NCI-H2107 treated with DMSO at 0.1 percent for 48 hours (cell line): ENCODE data around the gene ONECUT3.

Experiments
- DNase-seq: peaks from one replicate; lab custom pipeline; 2025; ENCODE audit not compliant: unreplicated experiment; lab: John Stamatoyannopoulos, UW

ONECUT3 gene

DNA sequence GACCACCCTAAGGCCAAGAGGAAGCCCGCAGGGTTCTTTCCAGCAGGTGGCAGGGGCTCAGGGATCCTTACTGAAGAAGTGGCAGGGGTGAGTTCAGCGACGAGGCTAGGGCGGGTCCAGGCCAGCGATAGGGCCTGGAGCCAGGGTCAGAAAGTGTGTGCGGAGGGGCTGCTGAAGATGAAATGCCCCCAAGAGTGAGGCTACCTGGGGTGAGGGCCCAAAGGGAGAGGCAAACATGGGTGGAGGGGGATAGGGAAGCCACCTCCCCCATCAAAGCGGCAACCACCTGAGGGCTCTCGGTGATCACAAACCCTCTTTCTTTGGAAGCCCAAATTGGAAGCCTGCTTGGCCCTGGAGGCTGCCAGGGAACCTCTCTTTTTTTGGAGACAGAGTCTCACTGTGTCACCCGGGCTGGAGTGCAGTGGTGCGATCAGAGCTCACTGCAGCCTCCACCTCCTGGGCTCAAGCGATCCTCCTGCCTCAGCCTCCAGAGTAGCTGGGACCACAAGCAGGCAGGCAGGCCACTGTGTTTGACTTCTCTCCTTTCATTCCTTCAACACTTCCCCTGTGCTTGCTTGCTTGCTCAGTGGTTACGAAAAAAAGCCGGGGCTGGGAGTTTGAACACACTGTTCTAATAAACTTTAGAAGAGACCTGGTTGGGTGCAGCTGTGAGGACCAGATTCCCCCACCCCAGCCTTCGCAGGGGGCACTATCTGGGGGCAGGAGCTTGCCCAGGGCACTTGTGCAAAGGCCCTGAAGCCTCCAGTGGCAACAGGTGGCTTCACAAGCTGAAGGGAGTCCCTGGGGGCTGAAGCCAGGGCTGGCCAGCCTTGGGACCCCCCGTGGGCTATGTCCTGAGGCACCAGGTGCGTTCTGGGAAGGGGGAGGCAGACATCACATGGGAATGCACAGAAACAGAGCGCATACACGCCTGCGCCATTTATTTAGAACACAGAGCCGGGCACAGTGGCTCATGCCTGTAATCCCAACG lies 60.2 kb downstream of the ONECUT3 start:
- no peak for DNase-seq

DNA sequence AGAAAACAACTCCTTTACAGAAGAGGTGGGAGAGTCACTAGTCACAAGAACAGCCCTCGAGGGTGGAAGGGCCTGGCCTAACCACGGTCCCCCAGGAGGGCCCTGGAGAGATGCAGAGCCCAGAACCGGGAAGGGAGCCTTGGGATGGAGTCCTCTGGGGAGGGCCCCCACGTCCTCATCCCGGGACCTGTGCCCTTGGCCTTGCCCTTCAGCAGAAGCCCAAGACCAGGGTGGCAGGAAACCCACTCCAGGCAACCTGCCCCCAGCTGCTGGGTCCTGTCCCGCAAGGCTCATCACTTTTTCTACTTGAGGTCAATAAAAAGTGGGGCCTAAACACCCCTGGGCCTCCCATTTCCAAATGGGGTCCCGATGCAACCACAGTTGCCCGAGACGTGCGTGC lies 61.1 kb downstream of the ONECUT3 start:
- no peak for DNase-seq

DNA sequence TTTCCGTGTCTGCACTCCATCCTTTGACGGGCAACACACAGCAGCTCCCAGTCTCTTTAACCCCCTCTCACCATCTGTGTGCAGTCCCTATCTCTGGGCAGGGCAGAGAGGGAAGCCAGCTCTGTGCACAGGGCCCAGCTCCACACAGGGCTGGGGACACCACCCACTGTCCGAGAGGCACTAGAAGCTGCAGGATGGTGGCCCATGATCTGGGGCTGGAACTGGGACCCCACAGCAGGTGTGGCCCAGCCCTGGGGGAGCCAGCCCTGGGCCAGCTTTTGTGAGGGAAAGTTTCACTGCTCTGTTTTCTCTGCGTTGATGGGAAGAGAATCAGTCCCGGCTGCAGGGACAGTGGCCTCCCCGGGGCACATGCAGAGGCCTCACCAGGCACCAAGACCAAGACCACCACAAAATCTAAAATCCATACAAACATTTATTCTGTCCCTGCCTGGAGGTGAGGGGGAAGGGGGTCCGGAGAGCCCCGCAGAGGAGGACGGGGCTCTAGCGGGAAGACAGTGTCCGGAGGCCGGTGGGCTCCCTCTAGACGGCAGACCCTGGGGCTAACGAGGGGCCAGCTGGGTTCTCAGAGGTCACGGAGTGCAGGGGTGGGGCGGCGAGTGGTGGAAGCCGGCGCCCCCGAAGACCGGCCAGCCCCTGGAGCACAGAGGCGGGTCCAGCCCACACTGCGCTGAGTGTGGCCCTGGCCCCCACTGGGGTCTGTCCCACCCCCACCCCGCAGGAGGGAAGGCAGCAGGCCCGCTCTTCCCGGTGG lies 61.7 kb downstream of the ONECUT3 start:
- DNase-seq = no peak

DNA sequence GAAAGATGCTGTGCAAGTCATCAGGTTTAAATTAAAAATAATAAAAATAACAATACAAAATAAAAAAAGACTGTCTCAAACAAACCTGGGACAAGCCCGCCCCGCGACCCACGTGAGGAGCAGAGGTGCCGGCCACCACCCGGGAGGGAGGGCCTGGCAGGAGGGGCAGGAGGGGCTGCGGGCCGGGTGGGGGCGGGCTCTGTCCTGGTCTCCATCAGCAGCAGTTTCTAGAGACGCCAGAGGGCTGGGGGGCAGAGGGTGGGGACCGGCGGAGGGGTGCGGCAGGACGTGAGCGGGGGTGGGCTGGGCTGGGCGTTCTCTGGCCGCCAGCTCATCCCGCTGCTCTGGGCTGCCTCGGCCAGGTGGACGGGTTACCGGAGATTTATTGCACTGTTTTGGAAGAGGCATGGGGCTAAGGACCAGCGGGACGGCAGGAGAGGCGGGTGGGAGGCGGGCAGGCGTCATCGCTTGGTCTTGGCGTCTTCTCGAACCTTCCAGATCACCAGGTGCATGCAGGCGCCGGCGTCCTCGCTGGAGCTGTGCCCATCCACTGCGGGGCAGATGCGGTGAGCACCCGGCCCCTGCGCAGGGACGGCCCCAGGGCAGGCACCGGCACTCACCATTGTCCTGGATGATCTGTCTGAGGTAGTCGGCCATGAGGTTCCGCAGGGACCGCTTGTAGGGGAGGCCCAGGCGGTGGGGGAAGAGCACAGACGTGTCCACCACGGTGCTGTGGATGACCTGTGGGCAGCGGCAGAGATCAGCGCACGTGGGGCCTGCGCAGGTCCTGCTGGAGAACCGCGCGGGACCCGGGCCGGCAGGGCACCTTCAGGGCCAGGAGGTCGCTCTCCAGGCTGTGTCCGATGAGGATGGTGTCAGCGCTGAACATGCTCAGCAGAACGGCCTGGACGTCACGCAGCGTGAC lies 62.6 kb downstream of the ONECUT3 start:
- no peak for DNase-seq

- DNase-seq = no peak
These were observed 63.4 kb downstream of the ONECUT3 start for GRCh38 chr19:1816530-1817298.

- DNase-seq = no peak
These were observed 64.4 kb downstream of the ONECUT3 start for GRCh38 chr19:1817553-1818179.

GRCh38 chr19:1818549-1819195 lies 65.4 kb downstream of the ONECUT3 start:
- no peak for DNase-seq

GRCh38 chr19:1819341-1820255 lies 66.3 kb downstream of the ONECUT3 start:
- DNase-seq = no peak

DNA sequence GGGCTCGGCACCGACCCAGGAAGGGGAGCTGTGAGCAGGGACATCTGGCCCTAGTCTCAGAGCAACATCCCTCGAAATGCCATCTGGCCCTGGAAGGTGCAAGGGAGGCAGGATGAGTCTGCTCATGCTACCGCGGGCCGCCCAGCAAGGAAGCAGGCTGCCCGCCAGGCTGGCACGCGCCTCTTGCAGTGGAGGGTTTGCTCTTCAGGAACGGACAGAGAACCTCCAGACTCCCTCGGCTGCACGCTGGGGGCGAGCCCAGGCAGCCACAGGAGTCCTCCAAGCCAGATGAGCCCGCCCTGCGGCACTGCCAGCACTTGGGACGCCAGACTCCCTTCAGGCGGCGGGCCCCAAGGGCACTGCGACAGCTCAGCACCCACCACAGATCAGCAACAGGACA lies 68.9 kb downstream of the ONECUT3 start:
- no peak for DNase-seq

GRCh38 chr19:1823020-1823419 lies 69.7 kb downstream of the ONECUT3 start:
- DNase-seq = no peak

DNA sequence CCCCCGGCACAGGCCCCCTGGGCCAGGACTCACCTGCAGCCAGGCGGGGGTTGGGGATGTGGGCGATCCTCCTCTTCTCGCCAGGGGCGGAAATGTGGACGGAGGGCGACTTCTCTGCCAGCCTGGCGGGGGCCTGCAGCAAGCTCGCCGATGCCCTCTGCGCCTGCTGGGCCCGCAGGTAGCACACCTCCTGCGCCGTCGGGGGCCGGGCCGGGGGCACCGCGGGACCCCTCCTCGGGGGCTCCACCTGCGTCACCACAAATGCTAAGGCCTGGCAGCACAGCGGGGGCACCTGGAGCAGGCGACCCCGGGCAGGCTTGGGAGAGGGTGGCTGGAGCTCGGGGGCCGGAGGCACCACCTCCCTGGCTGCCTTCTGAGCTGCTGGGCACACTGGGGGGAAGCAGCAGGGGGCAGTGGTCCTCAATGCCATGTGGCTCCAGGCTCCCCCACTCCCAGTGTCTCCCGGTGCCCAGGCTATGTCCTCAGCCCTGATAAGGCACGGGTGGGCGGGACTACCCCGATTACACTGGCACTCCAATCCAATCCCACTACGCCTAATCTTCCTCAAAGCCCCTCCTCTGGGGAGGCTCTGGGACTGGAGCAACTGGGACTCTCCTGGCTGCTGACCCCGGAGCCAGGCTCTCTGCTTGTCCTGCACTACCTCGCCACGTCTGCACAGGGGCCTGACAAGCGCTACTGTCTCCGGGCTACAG lies 70.4 kb downstream of the ONECUT3 start:
- no peak for DNase-seq

GRCh38 chr19:1824252-1824622 lies 70.9 kb downstream of the ONECUT3 start:
- no peak for DNase-seq

DNA sequence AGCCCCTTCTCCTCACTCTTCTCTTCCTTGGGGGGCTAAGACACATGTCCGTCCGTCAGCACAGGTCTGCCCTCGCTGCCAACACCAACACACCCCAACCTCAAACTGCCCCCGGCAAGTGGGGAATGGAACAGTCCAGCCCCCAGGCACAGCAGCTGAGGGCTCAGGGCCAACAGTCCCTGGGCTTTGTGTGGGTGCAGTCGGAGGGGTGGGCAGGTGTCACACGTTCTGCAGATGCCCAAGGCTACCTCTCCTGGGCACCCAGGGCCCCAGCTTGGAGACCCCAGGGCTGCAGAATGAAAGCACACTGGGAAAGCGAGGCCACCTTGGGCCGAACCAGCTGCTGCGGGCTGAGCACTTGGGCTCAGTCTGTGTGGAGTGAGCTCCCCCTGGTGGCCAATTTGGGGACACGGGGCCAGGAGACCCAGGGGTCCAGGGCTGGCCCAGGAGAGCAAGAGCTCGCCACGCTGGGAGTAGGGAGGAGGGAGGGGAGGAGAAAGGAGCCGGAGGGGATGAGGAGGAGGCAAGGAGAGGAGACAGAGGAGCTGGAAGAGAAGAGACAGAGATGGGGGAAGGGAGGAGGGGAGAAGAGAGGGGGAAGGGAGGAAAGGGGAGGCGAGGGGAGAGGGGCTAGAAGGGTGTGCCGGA lies 72.7 kb downstream of the ONECUT3 start:
- DNase-seq = no peak

DNA sequence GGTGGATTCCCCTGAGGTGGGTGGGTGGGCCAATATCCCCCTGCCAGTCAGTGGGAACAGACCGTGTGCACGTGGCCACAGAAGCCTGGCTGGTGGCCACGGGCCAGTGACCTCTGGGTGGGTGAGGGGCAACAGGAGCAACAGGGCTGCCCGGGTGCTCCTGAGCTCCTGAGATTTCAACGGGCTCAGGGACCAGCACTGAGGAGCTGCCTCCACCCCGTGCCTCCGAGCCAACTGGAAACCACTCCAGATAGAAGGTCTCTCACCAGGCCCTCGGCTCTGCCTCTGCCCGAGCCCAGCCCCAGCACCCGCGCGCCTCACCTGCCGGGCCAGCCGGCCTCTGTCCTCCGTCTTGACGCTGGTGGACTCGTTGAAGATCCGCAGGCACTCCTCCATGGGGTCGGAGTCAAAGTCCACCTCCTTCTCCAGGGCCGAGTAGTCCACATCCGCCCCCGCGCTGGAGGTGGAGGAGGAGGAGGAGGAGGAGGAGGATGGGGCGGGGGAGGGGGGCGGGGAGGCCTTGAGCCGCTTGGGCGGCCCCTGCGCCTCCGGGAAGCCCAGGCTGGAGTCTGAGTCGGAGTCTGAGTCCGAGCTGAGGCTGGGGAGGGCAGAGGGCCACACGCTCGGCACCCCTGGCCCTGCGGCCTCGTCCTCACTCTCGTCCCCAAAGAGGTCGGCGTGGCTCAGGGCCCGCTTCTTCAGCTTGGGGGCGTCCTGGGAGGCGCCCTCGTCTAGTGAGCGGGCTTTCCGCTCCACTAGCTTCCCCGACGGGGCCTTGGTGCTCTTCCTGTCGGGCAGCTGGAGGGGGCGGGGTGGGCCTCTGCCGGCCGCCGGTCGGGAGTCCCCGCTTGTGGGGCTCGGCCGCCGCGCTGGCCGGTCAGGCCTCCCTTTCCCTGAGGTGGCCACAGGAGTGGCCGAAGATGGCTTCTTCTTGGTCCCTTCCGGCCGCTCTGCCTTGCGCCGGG lies 73.5 kb downstream of the ONECUT3 start:
- DNase-seq = no peak

- no peak for DNase-seq
These were observed 74.4 kb downstream of the ONECUT3 start for GRCh38 chr19:1827566-1828278.
